ENCODE results near the gene OR56A4. TPM values are rescaled to one million over a fixed set of nuclear protein-coding genes. Genes with fewer than 3 reads are reported as not detected.
"Not testable (repeated sequence)": the region's sequence is repeated elsewhere in the genome, so short reads cannot be mapped to it uniquely, and the experiment has no call there.

OR56A4 gene
- total RNA-seq, 1 experiment from 2014 or later = not detected

DNA sequence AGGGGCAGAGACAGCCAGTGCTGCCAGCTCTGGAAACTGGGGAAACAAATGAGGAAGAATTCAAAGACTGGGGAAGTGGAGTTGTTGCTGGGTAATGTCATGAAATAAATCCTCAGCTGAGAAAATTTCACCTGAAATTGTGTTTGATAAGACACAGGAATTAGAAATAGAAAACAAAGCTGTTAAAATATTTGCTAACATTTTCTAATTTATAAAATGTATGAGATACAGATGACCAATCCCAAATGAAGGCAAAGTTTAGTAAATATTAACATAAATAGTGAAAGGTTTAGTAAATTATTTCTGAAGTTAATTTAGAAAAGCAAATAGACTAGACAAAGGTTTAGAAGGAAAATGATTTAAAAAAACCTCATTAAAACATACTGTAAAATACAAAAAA, 38.4 kb downstream of the OR56A4 start, which contains the start of gene OR56A5:
Gene OR56A5 (minus strand): TSS at position 101 of the 400 bp plus-strand sequence. CDS start 0 bp downstream, at position 101.
- no peak for DNase-seq (ENCODE audit: low read depth)
- in situ Hi-C loops (cut with HindIII; ENCODE audit: low pct_unique_long_range_greater_than_20kb, low sequenced_read_pairs) = no loop called here

DNA sequence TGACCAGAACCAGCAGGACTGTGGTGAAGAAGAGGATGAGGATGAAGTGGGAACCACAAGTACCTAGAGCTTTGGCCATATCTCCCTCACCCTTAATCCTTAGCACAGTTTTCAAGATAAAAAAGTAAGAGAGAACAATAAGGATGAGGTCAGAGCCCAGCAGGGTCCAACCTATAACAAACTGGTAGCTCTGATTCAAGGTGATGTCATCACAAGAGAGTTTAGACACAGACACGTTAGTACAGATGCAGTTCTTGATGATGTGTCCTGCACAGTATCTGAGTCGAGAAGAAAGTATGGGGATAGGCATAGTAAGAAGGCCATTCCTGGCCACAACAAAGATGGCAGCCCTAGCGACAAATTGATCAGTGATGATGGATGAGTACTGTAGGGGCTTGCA, 39.0 kb downstream of the OR56A4 start:
- DNase-seq (ENCODE audit: low read depth) = no peak

DNA sequence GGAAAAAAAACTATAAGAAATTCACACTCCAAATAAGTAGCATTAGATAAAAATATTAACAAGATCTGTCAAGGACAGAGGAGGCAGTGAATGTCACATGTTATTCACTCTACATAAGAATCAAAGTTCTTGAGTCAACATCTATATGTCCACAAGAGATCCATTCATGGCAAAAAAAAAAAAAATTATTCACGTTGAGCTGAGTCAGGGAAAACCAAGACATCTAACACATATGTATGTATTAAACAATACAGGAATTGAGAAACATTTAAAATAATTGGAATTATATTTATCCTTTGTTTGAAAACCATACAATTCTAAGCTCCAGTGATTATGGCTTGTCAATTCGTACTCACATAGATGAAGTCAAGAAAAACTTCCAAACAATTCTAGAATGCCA, 39.8 kb downstream of the OR56A4 start:
- in situ Hi-C loops (cut with HindIII; ENCODE audit: low pct_unique_long_range_greater_than_20kb, low sequenced_read_pairs) = no loop called here
- DNase-seq (ENCODE audit: low read depth) = no peak

More for the DNA sequence above, 39.0 kb downstream of the OR56A4 start:
- in situ Hi-C loops (cut with HindIII; ENCODE audit: low pct_unique_long_range_greater_than_20kb, low sequenced_read_pairs) = no loop called here

DNA sequence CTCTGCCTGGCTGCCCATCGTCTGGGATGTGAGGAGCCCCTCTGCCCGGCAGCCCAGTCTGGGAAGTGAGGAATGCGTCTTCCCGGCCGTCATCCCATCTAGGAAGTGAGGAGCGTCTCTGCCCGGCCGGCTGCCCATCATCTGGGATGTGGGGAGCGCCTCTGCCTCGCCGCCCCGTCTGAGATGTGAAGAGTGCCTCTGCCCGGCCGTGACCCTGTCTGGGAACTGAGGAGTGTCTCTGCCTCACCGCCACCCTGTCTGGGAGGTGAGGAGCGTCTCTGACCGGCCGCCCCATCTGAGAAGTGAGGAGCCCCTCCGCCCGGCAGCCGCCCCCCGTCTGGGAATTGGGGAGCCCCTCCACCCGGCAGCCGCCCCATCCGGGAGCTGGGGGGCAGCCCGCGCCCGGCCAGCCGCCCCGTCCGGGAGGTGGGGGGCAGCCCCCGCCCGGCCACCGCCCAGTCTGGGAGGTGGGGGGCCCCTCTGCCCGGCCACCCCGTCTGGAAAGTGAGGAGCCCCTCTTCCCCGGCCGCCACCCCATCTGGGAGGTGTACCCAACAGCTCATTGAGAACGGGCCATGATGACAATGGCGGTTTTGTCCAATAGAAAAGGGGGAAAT, 45.9 kb downstream of the OR56A4 start:
- DNase-seq (ENCODE audit: low read depth); in situ Hi-C loops (cut with HindIII; ENCODE audit: low pct_unique_long_range_greater_than_20kb, low sequenced_read_pairs): not testable (repeated sequence)

DNA sequence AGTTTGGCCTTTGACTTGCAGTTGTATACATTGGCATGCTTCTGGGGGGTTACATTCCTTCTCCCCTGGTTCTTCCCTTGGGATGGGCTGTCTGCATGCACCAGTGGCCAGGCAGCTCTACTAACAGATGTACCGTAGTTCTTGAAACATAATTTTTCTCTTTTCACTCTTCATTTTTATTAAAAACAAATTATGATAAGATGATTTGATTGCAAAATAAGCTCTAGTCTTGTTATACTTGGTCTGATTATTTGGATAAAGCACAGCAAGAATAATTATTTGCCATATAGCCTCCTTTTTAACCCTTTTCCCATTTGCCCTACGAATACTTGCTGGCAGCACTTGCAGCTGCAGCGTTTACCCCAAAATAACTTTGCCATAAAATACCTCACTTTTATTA, 51.2 kb downstream of the OR56A4 start:
- DNase-seq (ENCODE audit: low read depth) = no peak
- in situ Hi-C loops (cut with HindIII; ENCODE audit: low pct_unique_long_range_greater_than_20kb, low sequenced_read_pairs) = no loop called here

Other genes starting within 250 kb of the OR56A4 start
- not detected in 2 replicates for gene OR52N5, start 223.6 kb downstream of the OR56A4 start, total RNA-seq (2014; rRNA removed; shearing (Covaris generic); ENCODE audit: low replicate concordance)
- not detected in 2 replicates for gene OR52N1, start 215.7 kb downstream of the OR56A4 start, total RNA-seq (2014; rRNA removed; shearing (Covaris generic); ENCODE audit: low replicate concordance)
- gene OR52N2, start 198.0 kb downstream of the OR56A4 start, total RNA-seq (2014; rRNA removed; shearing (Covaris generic); ENCODE audit: low replicate concordance) = not detected in 2 replicates
- not detected in 2 replicates for gene OR52E6, start 165.0 kb downstream of the OR56A4 start, total RNA-seq (2014; rRNA removed; shearing (Covaris generic); ENCODE audit: low replicate concordance)
- not detected in 2 replicates for gene OR52E8, start 149.3 kb downstream of the OR56A4 start, total RNA-seq (2014; rRNA removed; shearing (Covaris generic); ENCODE audit: low replicate concordance)
- not detected in 2 replicates for gene OR52E4, start 126.3 kb downstream of the OR56A4 start, total RNA-seq (2014; rRNA removed; shearing (Covaris generic); ENCODE audit: low replicate concordance)
- gene OR52E5, start 113.7 kb downstream of the OR56A4 start, total RNA-seq (2014; rRNA removed; shearing (Covaris generic); ENCODE audit: low replicate concordance) = not detected in 2 replicates
- not detected in 2 replicates for gene OR56A3, start 64.7 kb downstream of the OR56A4 start, total RNA-seq (2014; rRNA removed; shearing (Covaris generic); ENCODE audit: low replicate concordance)
- not detected in 2 replicates for gene OR56A5, start 38.5 kb downstream of the OR56A4 start, total RNA-seq (2014; rRNA removed; shearing (Covaris generic); ENCODE audit: low replicate concordance)
- not detected in 2 replicates for gene OR52L1, start 20.0 kb downstream of the OR56A4 start, total RNA-seq (2014; rRNA removed; shearing (Covaris generic); ENCODE audit: low replicate concordance)
- not detected in 2 replicates for gene OR56A1, start 23.8 kb upstream of the OR56A4 start, total RNA-seq (2014; rRNA removed; shearing (Covaris generic); ENCODE audit: low replicate concordance)
- not detected in 2 replicates for gene OR56B4, start 100.7 kb upstream of the OR56A4 start, total RNA-seq (2014; rRNA removed; shearing (Covaris generic); ENCODE audit: low replicate concordance)
- not detected in 2 replicates for gene OR52B2, start 163.4 kb upstream of the OR56A4 start, total RNA-seq (2014; rRNA removed; shearing (Covaris generic); ENCODE audit: low replicate concordance)
- not detected in 2 replicates for gene OR52W1, start 192.3 kb upstream of the OR56A4 start, total RNA-seq (2014; rRNA removed; shearing (Covaris generic); ENCODE audit: low replicate concordance)
- not detected in 2 replicates for gene C11orf42, start 198.6 kb upstream of the OR56A4 start, total RNA-seq (2014; rRNA removed; shearing (Covaris generic); ENCODE audit: low replicate concordance)
- 10.9 and 14.0 TPM in 2 replicates for gene FHIP1B, start 227.7 kb upstream of the OR56A4 start, total RNA-seq (2014; rRNA removed; shearing (Covaris generic); ENCODE audit: low replicate concordance)
- not detected in 2 replicates for gene CNGA4, start 232.1 kb upstream of the OR56A4 start, total RNA-seq (2014; rRNA removed; shearing (Covaris generic); ENCODE audit: low replicate concordance)

Data from Caki2 (cell line).